Measurements from ENCODE around the gene ATP5F1A.

Gene ATP5F1A

DNA sequence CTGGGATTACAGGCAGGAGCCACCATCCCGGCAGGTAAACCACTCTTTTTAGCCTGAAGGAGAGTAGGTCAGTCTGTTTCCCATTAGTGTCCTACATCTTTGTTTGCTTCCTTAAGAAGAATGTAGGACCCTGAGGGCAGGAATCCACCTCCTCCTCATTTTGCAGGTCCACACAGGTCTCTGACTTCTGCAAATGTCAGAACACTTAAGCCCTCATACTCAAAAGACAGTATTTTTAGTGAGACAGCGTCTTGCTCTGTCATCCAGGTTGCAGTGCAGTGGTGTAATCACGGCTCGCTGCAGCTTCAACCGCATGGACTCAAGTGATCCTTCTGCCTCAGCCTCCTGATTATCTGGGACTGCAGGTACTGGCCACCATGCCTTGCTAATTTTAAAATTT, 35.3 kb downstream of the ATP5F1A start:
- no peaks in the 10 kb centered on the region for H4K20me1 ChIP-seq (ENCODE audit: insufficient read depth, low read length)

DNA sequence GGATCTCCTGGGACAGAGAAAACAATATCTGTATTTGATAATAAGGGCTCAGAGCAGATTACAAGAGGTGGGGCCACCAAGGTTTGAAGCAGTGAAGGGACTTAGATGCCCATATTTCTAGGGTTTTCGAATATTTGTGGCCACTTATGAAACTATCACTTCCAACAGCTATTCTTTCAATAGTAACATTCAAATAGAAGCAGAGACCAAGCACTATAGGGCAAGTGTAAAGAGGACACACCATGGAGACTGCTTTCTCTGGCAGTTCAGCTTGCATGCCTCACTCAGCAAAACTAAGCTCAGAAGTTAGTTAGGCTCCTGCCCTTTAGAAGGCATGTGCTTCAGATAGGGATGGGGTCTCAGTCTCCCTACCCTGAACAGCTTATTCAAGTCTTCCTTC, 36.3 kb downstream of the ATP5F1A start:
- no peaks in the 10 kb centered on the region for H3K9me3 ChIP-seq (ENCODE audit: insufficient read depth, low read length)
- H3K27me3 ChIP-seq (ENCODE audit: low read depth, low read length) = no peaks in the 10 kb centered on the region
- H3K9ac ChIP-seq (ENCODE audit: low read length) = no peak overlapping the region
- H3K4me3 ChIP-seq (ENCODE audit: low read length) = no peak overlapping the region
- H2AFZ ChIP-seq (ENCODE audit: low read depth, low read length) = no peak overlapping the region
- H3K4me1 ChIP-seq (ENCODE audit: low read length) = no peaks in the 10 kb centered on the region
- H3K27ac ChIP-seq (ENCODE audit: low read length) = no peak overlapping the region
- TF ChIP-seq, protein P1, sequence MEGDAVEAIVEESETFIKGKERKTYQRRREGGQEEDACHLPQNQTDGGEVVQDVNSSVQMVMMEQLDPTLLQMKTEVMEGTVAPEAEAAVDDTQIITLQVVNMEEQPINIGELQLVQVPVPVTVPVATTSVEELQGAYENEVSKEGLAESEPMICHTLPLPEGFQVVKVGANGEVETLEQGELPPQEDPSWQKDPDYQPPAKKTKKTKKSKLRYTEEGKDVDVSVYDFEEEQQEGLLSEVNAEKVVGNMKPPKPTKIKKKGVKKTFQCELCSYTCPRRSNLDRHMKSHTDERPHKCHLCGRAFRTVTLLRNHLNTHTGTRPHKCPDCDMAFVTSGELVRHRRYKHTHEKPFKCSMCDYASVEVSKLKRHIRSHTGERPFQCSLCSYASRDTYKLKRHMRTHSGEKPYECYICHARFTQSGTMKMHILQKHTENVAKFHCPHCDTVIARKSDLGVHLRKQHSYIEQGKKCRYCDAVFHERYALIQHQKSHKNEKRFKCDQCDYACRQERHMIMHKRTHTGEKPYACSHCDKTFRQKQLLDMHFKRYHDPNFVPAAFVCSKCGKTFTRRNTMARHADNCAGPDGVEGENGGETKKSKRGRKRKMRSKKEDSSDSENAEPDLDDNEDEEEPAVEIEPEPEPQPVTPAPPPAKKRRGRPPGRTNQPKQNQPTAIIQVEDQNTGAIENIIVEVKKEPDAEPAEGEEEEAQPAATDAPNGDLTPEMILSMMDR (IDR thresholded peaks at IDR 0.05; ENCODE audit: low read depth, low read length) = no peak
- no peak for TF ChIP-seq EZH2phosphoT487 (IDR thresholded peaks at IDR 0.05; ENCODE audit: low read depth)
- H4K20me1 ChIP-seq (ENCODE audit: insufficient read depth, low read length) = no peaks in the 10 kb centered on the region
- no peaks in the 10 kb centered on the region for H3K36me3 ChIP-seq (replicated peaks; ENCODE audit: low read depth, low read length)
- no peak overlapping the region for H3K4me2 ChIP-seq (ENCODE audit: low read length)
- no peaks in the 10 kb centered on the region for H3K79me2 ChIP-seq (ENCODE audit: low read length)

More for the DNA sequence above, 35.3 kb downstream of the ATP5F1A start:
- Histone ChIP-seq H3K4me3 (ENCODE audit: low read length) (no peak overlapping the region), H3K4me2 (ENCODE audit: low read length) (no peak overlapping the region), H3K9ac (ENCODE audit: low read length) (no peak overlapping the region), H3K79me2 (ENCODE audit: low read length) (no peaks in the 10 kb centered on the region), H3K4me1 (ENCODE audit: low read length) (no peaks in the 10 kb centered on the region), H3K9me3 (ENCODE audit: insufficient read depth, low read length) (no peaks in the 10 kb centered on the region), H3K27me3 (ENCODE audit: low read depth, low read length) (no peaks in the 10 kb centered on the region), H3K27ac (ENCODE audit: low read length) (no peak overlapping the region), H2AFZ (ENCODE audit: low read depth, low read length) (no peak overlapping the region), H3K36me3 (replicated peaks; ENCODE audit: low read depth, low read length) (no peaks in the 10 kb centered on the region)
- no peak for TF ChIP-seq EZH2phosphoT487 (IDR thresholded peaks at IDR 0.05; ENCODE audit: low read depth)
- TF ChIP-seq, protein P1 (IDR thresholded peaks at IDR 0.05; ENCODE audit: low read depth, low read length) = no peak

DNA sequence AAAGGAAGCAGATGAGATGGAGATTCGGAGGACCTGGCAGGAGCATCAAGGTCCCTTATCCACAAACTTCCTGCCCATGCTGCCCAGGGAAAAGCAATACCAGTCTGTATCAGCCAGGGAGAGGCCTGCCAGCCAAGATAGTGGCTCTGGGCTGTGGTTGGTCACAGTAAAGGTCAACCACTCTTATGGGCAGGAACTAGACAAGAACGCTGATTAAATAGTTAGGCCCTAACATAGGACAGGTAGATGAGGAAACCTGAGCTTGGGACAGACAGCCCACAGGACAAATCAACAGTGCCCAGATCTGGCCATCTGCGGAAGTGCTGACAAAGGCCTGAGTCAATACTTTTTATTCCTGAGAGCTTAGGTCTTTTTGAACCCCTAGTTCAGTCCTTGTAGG, 36.7 kb downstream of the ATP5F1A start:
- Histone ChIP-seq H3K9ac (ENCODE audit: low read length) (no peak overlapping the region), H4K20me1 (ENCODE audit: insufficient read depth, low read length) (no peaks in the 10 kb centered on the region), H3K27ac (ENCODE audit: low read length) (no peak overlapping the region), H2AFZ (ENCODE audit: low read depth, low read length) (no peak overlapping the region), H3K4me2 (ENCODE audit: low read length) (no peak overlapping the region), H3K79me2 (ENCODE audit: low read length) (no peaks in the 10 kb centered on the region), H3K9me3 (ENCODE audit: insufficient read depth, low read length) (no peaks in the 10 kb centered on the region), H3K4me1 (ENCODE audit: low read length) (no peaks in the 10 kb centered on the region), H3K36me3 (replicated peaks; ENCODE audit: low read depth, low read length) (no peaks in the 10 kb centered on the region), H3K27me3 (ENCODE audit: low read depth, low read length) (peaks cover under 1% of the 10 kb centered on the region; the same call in 1 of the 2 replicates), H3K4me3 (ENCODE audit: low read length) (no peak overlapping the region)
- TF ChIP-seq, protein P1 (IDR thresholded peaks at IDR 0.05; ENCODE audit: low read depth, low read length) = no peak
- TF ChIP-seq EZH2phosphoT487 (IDR thresholded peaks at IDR 0.05; ENCODE audit: low read depth) = no peak

DNA sequence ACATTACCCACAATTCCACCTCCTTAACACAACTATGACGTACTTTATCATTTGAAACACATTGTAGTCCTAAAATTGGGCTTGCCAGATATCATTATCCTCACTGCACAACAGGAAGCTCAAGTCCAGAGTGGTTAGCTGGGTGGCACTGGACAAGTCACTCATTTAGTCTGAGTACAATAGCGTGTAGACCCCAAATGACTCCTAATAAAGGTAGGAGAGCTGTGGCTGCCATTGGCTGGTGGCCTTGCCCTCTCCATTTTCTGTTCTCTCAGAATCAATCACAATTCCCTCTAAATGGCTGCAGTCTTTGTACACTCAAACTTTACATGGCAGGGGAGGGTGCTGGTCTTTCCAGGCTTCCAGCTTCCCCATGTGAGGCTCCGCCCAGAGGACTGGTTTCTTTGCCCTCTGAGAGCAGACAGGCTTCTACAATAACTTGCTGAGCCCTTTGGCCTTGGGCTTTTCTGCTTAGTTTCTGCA, 37.7 kb downstream of the ATP5F1A start:
- Histone ChIP-seq H3K9me3 (ENCODE audit: insufficient read depth, low read length) (no peaks in the 10 kb centered on the region), H3K4me2 (ENCODE audit: low read length) (no peak overlapping the region), H3K4me3 (ENCODE audit: low read length) (no peak overlapping the region), H2AFZ (ENCODE audit: low read depth, low read length) (0 out of 2 replicates have a peak overlapping the region, but pooled peaks have one; percentile 12), H3K4me1 (ENCODE audit: low read length) (no peaks in the 10 kb centered on the region), H3K79me2 (ENCODE audit: low read length) (no peaks in the 10 kb centered on the region), H3K36me3 (replicated peaks; ENCODE audit: low read depth, low read length) (no peaks in the 10 kb centered on the region), H3K27ac (ENCODE audit: low read length) (no peak overlapping the region), H4K20me1 (ENCODE audit: insufficient read depth, low read length) (no peaks in the 10 kb centered on the region), H3K9ac (ENCODE audit: low read length) (no peak overlapping the region), H3K27me3 (ENCODE audit: low read depth, low read length) (peaks cover 7% of the 10 kb centered on the region; the same call in 1 of the 2 replicates)
- TF ChIP-seq, protein P1 (IDR thresholded peaks at IDR 0.05; ENCODE audit: low read depth, low read length) = no peak
- TF ChIP-seq EZH2phosphoT487 (IDR thresholded peaks at IDR 0.05; ENCODE audit: low read depth) = no peak
